ENCODE measurements around the gene DPP4.

DPP4 gene

GRCh38 chr2:161972866-161973265 lies 101.1 kb downstream of the DPP4 start:
- DNase-seq (ENCODE audit: extremely low spot score), result no peak
- POLR2A ChIA-PET, result no interaction called here
- no peak for TF ChIP-seq CTCF (IDR thresholded peaks at IDR 0.05; ENCODE audit: control extremely low read depth, extremely low read depth, low read depth, missing control alignments)
- CTCF ChIA-PET, result interaction anchor here (1.5 to 1.9 kb wide), 2 partner anchors 25 to 155 kb away, joined by 3 to 5 read pairs; no protein-coding TSS in a partner anchor

- TF ChIP-seq CTCF (IDR thresholded peaks at IDR 0.05; ENCODE audit: control extremely low read depth, extremely low read depth, low read depth, missing control alignments), result no peak
Measured at GRCh38 chr2:161972232-161972631, 101.8 kb downstream of the DPP4 start.

GRCh38 chr2:161971551-161971950 lies 102.5 kb downstream of the DPP4 start:
- no peak for TF ChIP-seq CTCF (IDR thresholded peaks at IDR 0.05; ENCODE audit: control extremely low read depth, extremely low read depth, low read depth, missing control alignments)
- CTCF ChIA-PET, result interaction anchor here (1.3 kb wide), 1 partner anchor 30 kb away, joined by 3 read pairs; no protein-coding TSS in a partner anchor
- DNase-seq (ENCODE audit: extremely low spot score), result no peak
- POLR2A ChIA-PET, result no interaction called here

More at GRCh38 chr2:161972232-161972631, 101.8 kb downstream of the DPP4 start:
- ChIA-PET CTCF (interaction anchor here (1.9 kb wide), 1 partner anchor 25 kb away, joined by 5 read pairs; no protein-coding TSS in a partner anchor), POLR2A (no interaction called here)
- no peak for DNase-seq (ENCODE audit: extremely low spot score)

- DNase-seq (ENCODE audit: extremely low spot score), result no peak
- no peak for TF ChIP-seq CTCF (IDR thresholded peaks at IDR 0.05; ENCODE audit: control extremely low read depth, extremely low read depth, low read depth, missing control alignments)
- ChIA-PET CTCF (interaction anchor here (1.2 to 1.3 kb wide), 2 partner anchors 22 to 28 kb away, joined by 3 read pairs; no protein-coding TSS in a partner anchor), POLR2A (no interaction called here)
Measured at GRCh38 chr2:161969159-161969558, 104.9 kb downstream of the DPP4 start.

- ChIA-PET CTCF (no interaction called here), POLR2A (no interaction called here)
- TF ChIP-seq CTCF (IDR thresholded peaks at IDR 0.05; ENCODE audit: control extremely low read depth, extremely low read depth, low read depth, missing control alignments), result no peak
- no peak for DNase-seq (ENCODE audit: extremely low spot score)
Measured at GRCh38 chr2:161965994-161966393, 108.0 kb downstream of the DPP4 start.

GRCh38 chr2:161964160-161964559 lies 109.9 kb downstream of the DPP4 start:
- ChIA-PET CTCF (no interaction called here), POLR2A (no interaction called here)
- DNase-seq (ENCODE audit: extremely low spot score), result no peak
- no peak for TF ChIP-seq CTCF (IDR thresholded peaks at IDR 0.05; ENCODE audit: control extremely low read depth, extremely low read depth, low read depth, missing control alignments)

- ChIA-PET CTCF (no interaction called here), POLR2A (no interaction called here)
- no peak for TF ChIP-seq CTCF (IDR thresholded peaks at IDR 0.05; ENCODE audit: control extremely low read depth, extremely low read depth, low read depth, missing control alignments)
- no peak for DNase-seq (ENCODE audit: extremely low spot score)
Measured at GRCh38 chr2:161962160-161962559, 111.9 kb downstream of the DPP4 start.

All from GM10248 (cell line).